ENCODE measurements around the gene ZNF629.

The ZNF629 gene

GRCh38 chr16:30794634-30795033 lies 7.6 kb upstream of the ZNF629 start:
- TF ChIP-seq GATA2 (IDR thresholded peaks at IDR 0.05; ENCODE audit: low read depth, low read length), result no peak
- TF ChIP-seq GATA3 (IDR thresholded peaks at IDR 0.05; ENCODE audit: low read depth, low read length), result no peak

GRCh38 chr16:30793508-30794069 lies 6.6 kb upstream of the ZNF629 start:
- TF ChIP-seq GATA3 (IDR thresholded peaks at IDR 0.05; ENCODE audit: low read depth, low read length), result no peak
- TF ChIP-seq GATA2 (IDR thresholded peaks at IDR 0.05; ENCODE audit: low read depth, low read length), result no peak

- no peak for TF ChIP-seq GATA2 (IDR thresholded peaks at IDR 0.05; ENCODE audit: low read depth, low read length)
Observed at GRCh38 chr16:30787613-30788378, 791 bp upstream of the ZNF629 start.

- TF ChIP-seq GATA2 (IDR thresholded peaks at IDR 0.05; ENCODE audit: low read depth, low read length), result no peak
- TF ChIP-seq GATA3 (IDR thresholded peaks at IDR 0.05; ENCODE audit: low read depth, low read length), result no peak
Observed at GRCh38 chr16:30786115-30786935, 680 bp downstream of the ZNF629 start.

GRCh38 chr16:30785126-30786106 lies 1.6 kb downstream of the ZNF629 start:
- TF ChIP-seq GATA3 (IDR thresholded peaks at IDR 0.05; ENCODE audit: low read depth, low read length), result no peak
- no peak for TF ChIP-seq GATA2 (IDR thresholded peaks at IDR 0.05; ENCODE audit: low read depth, low read length)

GRCh38 chr16:30784215-30784614 lies 2.8 kb downstream of the ZNF629 start:
- TF ChIP-seq GATA3 (IDR thresholded peaks at IDR 0.05; ENCODE audit: low read depth, low read length) (no peak), GATA2 (IDR thresholded peaks at IDR 0.05; ENCODE audit: low read depth, low read length) (no peak)

- TF ChIP-seq GATA3 (IDR thresholded peaks at IDR 0.05; ENCODE audit: low read depth, low read length), result no peak
- no peak for TF ChIP-seq GATA2 (IDR thresholded peaks at IDR 0.05; ENCODE audit: low read depth, low read length)
Observed at GRCh38 chr16:30783280-30784109, 3.5 kb downstream of the ZNF629 start.

GRCh38 chr16:30782486-30783279 lies 4.3 kb downstream of the ZNF629 start:
- no peak for TF ChIP-seq GATA3 (IDR thresholded peaks at IDR 0.05; ENCODE audit: low read depth, low read length)
- TF ChIP-seq GATA2 (IDR thresholded peaks at IDR 0.05; ENCODE audit: low read depth, low read length), result no peak

- TF ChIP-seq GATA3 (IDR thresholded peaks at IDR 0.05; ENCODE audit: low read depth, low read length) (no peak), GATA2 (IDR thresholded peaks at IDR 0.05; ENCODE audit: low read depth, low read length) (no peak)
Observed at GRCh38 chr16:30780549-30780948, 6.5 kb downstream of the ZNF629 start.

GRCh38 chr16:30780021-30780420 lies 7.0 kb downstream of the ZNF629 start:
- TF ChIP-seq GATA3 (IDR thresholded peaks at IDR 0.05; ENCODE audit: low read depth, low read length), result no peak

GRCh38 chr16:30779596-30779995 lies 7.4 kb downstream of the ZNF629 start:
- TF ChIP-seq GATA3 (IDR thresholded peaks at IDR 0.05; ENCODE audit: low read depth, low read length) (no peak), GATA2 (IDR thresholded peaks at IDR 0.05; ENCODE audit: low read depth, low read length) (no peak)

- TF ChIP-seq GATA2 (IDR thresholded peaks at IDR 0.05; ENCODE audit: low read depth, low read length) (no peak), GATA3 (IDR thresholded peaks at IDR 0.05; ENCODE audit: low read depth, low read length) (no peak)
Observed at GRCh38 chr16:30778549-30779244, 8.3 kb downstream of the ZNF629 start.
